Gastroesophageal sphincter (tissue), 4 donors: Measurements from ENCODE around the gene PKDCC. TPM values are rescaled to one million over a fixed set of nuclear protein-coding genes. Genes with fewer than 3 reads are reported as not detected.
A peak's percentile ranks its signal among the peaks of the same experiment; 100 is the strongest.

Source experiments
- ATAC-seq: fragments of 150-250 bp; one replicate; pipeline ENCODE4 v1.9.1; 2016; ENCODE audit warnings: mild to moderate bottlenecking, moderate library complexity
- H3K27ac ChIP-seq, 4 donors: fragments of 200-600 bp; sonication (generic) in 3 of 4; 1 replicate in 3 of 4; 2 replicates in 1 of 4; pipeline ENCODE4 v1.5.1; 2016 to 2019
- H3K27me3 ChIP-seq: fragments of 200-600 bp; sonication (generic); one replicate; pipeline ENCODE4 v1.5.1; 2019
- H3K36me3 ChIP-seq, 2 donors: fragments of 200-600 bp; sonication (generic); one replicate each; pipeline ENCODE4 v1.5.1; 2019; ENCODE audit warnings: control low read depth in 1 of 2
- H3K4me1 ChIP-seq, 3 donors: fragments of 200-600 bp; sonication (generic); 1 replicate in 2 of 3; 2 replicates in 1 of 3; pipeline ENCODE4 v1.5.1; 2016 to 2019; ENCODE audit warnings: control low read depth in 2 of 3
- H3K4me3 ChIP-seq, 2 donors: fragments of 200-600 bp; sonication (generic); one replicate each; pipeline ENCODE4 v1.5.1; 2019; ENCODE audit warnings: mild to moderate bottlenecking in 1 of 2, moderate library complexity in 1 of 2
- H3K9me3 ChIP-seq, 3 donors: fragments of 200-600 bp; sonication (generic); one replicate each; pipeline ENCODE4 v1.5.1; 2017 to 2019; ENCODE audit warnings: control low read depth in 2 of 3
- EP300 ChIP-seq: sonication (generic); formaldehyde crosslinking; IDR thresholded peaks from one replicate; pipeline ENCODE4 v1.6.1; 2017; ENCODE audit warnings: antibody characterized with exemption, mild to moderate bottlenecking
- POLR2A ChIP-seq, 2 donors: fragments of 450-650 bp; IDR thresholded peaks; one replicate each; pipeline ENCODE4 v1.6.1; 2017; ENCODE audit warnings: antibody characterized with exemption in 2 of 2, mild to moderate bottlenecking in 2 of 2, moderate library complexity in 1 of 2
- POLR2AphosphoS5 ChIP-seq: sonication (generic); formaldehyde crosslinking; IDR thresholded peaks from one replicate; pipeline ENCODE4 v1.6.1; 2017; ENCODE audit warnings: antibody characterized with exemption
- WGBS, 2 donors: methylation state at CpG; one replicate each; pipeline ENCODE4 v1.1.5; 2018; ENCODE audit warnings: low coverage in 1 of 2; 5-methylcytosine and 5-hydroxymethylcytosine counted together
- total RNA-seq, 4 donors: library from RNA; depleted of rRNA; stranded (reverse); fragments of >200 nt; gene quantifications; one replicate each; pipeline ENCODE4 v1.1.0, GENCODE V29; 2016
- TF ChIP-seq, protein P1 (sequence below), 4 experiments: fragments of 200-600 bp in 2 of 4; fragments of 450-650 bp in 2 of 4; sonication (generic) in 1 of 4; IDR thresholded peaks; one replicate each; pipeline ENCODE4 v1.5.1; 2017 to 2019; ENCODE audit warnings: antibody characterized with exemption in 4 of 4, mild to moderate bottlenecking in 2 of 4, moderate library complexity in 2 of 4

Gene PKDCC
- total RNA-seq, 4 donors from 2014 or later, result 89.0 to 277 (median 194) TPM

DNA sequence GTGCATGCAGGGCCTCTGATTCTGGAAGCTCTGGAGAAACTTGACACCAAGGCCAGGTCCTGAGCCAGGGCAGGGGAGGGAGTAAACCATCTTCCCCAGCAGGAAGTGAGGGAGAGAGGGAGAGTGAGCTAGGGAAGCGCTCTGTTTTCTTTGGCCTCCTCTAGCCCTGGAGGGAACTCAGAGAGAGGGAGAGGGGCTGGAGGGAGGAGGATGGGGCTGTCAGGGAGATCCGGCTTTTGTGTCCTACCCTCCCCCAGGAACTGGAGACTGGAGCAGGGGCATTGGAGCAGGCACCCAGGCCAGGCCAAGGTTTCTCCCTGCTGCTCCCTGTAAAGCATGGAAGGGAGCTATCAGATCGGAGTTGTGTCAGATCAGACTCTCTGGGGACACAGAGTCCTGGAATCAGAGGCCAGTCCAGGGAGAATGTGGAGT, 22.7 kb upstream of the PKDCC start:
- 26% methylated on average over 2 of the region's 3 CpGs; no CpG with 5 or more reads in 1 of the 2 donors for WGBS, 2 donors
- no peaks in the 10 kb centered on the region for H3K27me3 ChIP-seq
- peak; percentile 40 for ATAC-seq
- no peaks in the 10 kb centered on the region for H3K36me3 ChIP-seq
- peaks cover 0 to 26% (median 0%) of the 10 kb centered on the region in 3 donors for H3K4me1 ChIP-seq
- no peak overlapping the region for H3K4me3 ChIP-seq
- H3K9me3 ChIP-seq, result no peaks in the 10 kb centered on the region
- TF ChIP-seq POLR2AphosphoS5 (no peak), EP300 (no peak), POLR2A (IDR thresholded peaks at IDR 0.05) (no peak)
- TF ChIP-seq, protein P1, sequence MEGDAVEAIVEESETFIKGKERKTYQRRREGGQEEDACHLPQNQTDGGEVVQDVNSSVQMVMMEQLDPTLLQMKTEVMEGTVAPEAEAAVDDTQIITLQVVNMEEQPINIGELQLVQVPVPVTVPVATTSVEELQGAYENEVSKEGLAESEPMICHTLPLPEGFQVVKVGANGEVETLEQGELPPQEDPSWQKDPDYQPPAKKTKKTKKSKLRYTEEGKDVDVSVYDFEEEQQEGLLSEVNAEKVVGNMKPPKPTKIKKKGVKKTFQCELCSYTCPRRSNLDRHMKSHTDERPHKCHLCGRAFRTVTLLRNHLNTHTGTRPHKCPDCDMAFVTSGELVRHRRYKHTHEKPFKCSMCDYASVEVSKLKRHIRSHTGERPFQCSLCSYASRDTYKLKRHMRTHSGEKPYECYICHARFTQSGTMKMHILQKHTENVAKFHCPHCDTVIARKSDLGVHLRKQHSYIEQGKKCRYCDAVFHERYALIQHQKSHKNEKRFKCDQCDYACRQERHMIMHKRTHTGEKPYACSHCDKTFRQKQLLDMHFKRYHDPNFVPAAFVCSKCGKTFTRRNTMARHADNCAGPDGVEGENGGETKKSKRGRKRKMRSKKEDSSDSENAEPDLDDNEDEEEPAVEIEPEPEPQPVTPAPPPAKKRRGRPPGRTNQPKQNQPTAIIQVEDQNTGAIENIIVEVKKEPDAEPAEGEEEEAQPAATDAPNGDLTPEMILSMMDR (IDR thresholded peaks at IDR 0.05), result no peak
- H3K27ac ChIP-seq, result peak overlapping the region in 3 of 4 donors; percentile 51 to 57 (median 55)

DNA sequence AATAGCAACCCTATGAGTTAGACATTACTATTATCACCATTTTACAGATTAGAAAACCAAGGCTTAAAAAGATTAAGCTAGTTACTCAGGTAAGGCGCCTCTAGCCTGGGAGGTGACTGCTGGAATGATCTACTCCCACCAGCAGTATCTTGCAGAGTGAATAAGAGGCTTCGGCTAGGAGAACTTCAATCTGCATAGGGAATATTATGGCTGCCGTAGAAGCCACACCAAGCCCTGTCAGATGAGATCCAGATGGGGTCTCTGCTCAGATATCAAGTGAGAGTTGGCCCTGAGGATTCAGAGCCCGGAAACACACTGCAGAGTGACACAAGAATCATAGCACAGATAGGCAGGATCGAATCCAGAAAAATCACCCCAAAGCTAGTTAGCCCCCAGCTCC, 21.5 kb upstream of the PKDCC start:
- no peak for ATAC-seq
- TF ChIP-seq, protein P1 (IDR thresholded peaks at IDR 0.05), result no peak
- TF ChIP-seq POLR2A (IDR thresholded peaks at IDR 0.05) (no peak), EP300 (no peak), POLR2AphosphoS5 (no peak)
- peaks cover 0 to 21% (median 0%) of the 10 kb centered on the region in 3 donors for H3K4me1 ChIP-seq
- WGBS, 2 donors, result 81 to 82% methylated on average over 2 of the region's 5 CpGs
- no peaks in the 10 kb centered on the region for H3K9me3 ChIP-seq
- no peak overlapping the region for H3K4me3 ChIP-seq
- no peaks in the 10 kb centered on the region for H3K27me3 ChIP-seq
- no peaks in the 10 kb centered on the region for H3K36me3 ChIP-seq
- H3K27ac ChIP-seq, result no peak overlapping the region

DNA sequence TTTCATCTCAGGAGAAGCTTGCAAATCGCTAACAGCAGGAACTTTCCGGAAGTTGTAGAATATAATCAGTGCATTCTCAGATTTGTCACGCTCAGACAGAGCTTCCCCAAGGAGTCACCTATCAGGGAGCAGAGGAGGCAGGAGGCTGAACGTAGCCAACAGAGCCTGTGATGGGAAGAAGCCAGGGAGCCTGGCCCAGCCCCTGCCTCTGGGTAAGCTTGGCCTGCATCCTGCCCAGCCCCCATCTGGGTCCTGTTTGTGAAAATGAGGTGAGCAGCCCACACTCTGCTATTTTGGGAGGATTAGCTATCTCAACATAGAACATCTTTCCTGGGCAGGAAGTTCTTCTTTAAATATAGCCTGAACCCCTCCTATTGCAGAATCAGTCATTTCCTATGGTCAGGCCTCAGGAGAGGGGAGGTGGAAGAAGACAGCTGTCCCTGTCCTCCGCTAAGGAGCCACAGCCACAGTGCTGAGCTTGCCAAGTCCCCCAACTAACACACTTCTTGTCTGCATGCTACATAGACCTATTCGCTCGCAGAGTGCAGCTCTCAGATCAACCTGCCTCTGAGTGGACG, 19.2 kb upstream of the PKDCC start:
- no peaks in the 10 kb centered on the region for H3K36me3 ChIP-seq
- WGBS, 2 donors, result 76 to 100% methylated on average over 1 to 4 of the region's 8 CpGs
- H3K27me3 ChIP-seq, result no peaks in the 10 kb centered on the region
- H3K27ac ChIP-seq, result no peak overlapping the region
- TF ChIP-seq, protein P1 (IDR thresholded peaks at IDR 0.05), result no peak
- TF ChIP-seq POLR2A (IDR thresholded peaks at IDR 0.05) (no peak), POLR2AphosphoS5 (no peak), EP300 (no peak)
- H3K4me1 ChIP-seq, result peaks cover 0 to 18% (median 0%) of the 10 kb centered on the region in 3 donors
- H3K9me3 ChIP-seq, result no peaks in the 10 kb centered on the region
- no peak for ATAC-seq
- no peak overlapping the region for H3K4me3 ChIP-seq

DNA sequence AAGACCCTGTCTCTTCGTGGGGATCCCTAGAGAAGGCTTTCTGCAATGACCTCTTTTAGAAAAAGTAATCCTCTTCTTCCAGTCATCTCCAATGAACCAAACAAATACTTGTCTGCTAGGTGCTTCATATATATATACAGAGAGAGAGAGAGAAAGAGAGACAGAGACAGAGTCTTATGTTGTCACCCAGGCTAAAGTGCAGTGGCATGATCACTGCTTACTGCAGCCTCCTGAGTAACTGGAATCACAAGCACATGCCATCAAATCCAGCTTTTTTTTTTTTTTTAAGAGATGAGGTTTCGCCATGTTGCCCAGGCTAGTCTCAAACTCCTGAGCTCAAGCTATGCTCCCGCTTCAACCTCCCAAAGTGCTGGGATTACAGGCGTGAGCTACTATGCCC, 18.6 kb upstream of the PKDCC start:
- no peak for TF ChIP-seq POLR2AphosphoS5
- TF ChIP-seq EP300, result no peak
- no peak for TF ChIP-seq POLR2A (IDR thresholded peaks at IDR 0.05)
- TF ChIP-seq, protein P1 (IDR thresholded peaks at IDR 0.05), result no peak
- H3K4me1 ChIP-seq, result peaks cover 0 to 17% (median 0%) of the 10 kb centered on the region in 3 donors
- WGBS, 2 donors, result 87 to 100% methylated on average over 2 to 4 of the region's 4 CpGs

DNA sequence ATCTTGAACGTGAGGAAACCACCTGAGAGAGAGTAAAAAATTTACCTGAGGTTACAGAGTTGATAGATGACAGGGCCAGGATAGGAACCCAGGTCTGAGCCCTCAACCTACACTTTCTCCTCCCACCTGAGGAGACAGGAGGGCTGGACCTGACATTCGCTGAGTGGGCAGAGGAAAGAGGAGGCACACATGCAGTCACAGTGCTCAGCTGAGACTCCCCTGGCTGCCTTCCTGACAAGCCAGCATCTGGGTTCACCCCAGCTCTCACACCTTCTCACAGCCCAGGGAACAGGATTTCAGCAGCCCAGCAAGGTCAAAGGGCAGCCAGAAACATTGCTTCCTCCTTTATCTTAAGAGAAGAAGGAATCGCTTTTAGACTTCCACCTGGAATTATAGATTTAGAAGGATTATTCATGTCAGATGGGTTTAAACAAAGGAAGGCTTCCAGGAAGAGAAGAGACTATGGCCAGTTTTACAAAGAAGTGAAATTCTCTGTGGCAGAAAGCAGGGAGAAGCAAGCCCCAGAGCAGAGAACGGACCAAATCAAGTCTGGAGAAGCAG, 18.1 kb upstream of the PKDCC start:
- ATAC-seq, result no peak
- TF ChIP-seq EP300, result no peak
- TF ChIP-seq, protein P1 (IDR thresholded peaks at IDR 0.05), result no peak
- TF ChIP-seq POLR2AphosphoS5, result no peak
- no peak for TF ChIP-seq POLR2A (IDR thresholded peaks at IDR 0.05)
- no peak overlapping the region for H3K27ac ChIP-seq

More for the DNA sequence above, 18.6 kb upstream of the PKDCC start:
- Histone ChIP-seq H3K4me3 (no peak overlapping the region), H3K36me3 (no peaks in the 10 kb centered on the region), H3K27me3 (no peaks in the 10 kb centered on the region), H3K27ac (no peak overlapping the region), H3K9me3 (no peaks in the 10 kb centered on the region)
- ATAC-seq, result no peak

More for the DNA sequence above, 18.1 kb upstream of the PKDCC start:
- no peaks in the 10 kb centered on the region for H3K9me3 ChIP-seq
- WGBS, 2 donors, result 88 to 100% methylated on average over 1 to 4 of the region's 4 CpGs
- H3K27me3 ChIP-seq, result no peaks in the 10 kb centered on the region
- no peak overlapping the region for H3K4me3 ChIP-seq
- no peaks in the 10 kb centered on the region for H3K36me3 ChIP-seq
- peaks cover 0 to 12% (median 0%) of the 10 kb centered on the region in 3 donors for H3K4me1 ChIP-seq
